IPS-NIHi7 (cell line): ENCODE data around the gene GFRA1.

Experiments used
- DNase-seq: peaks from one replicate; pipeline ENCODE4 v3.0.0; 2012; ENCODE audit warnings: mixed read lengths; ENCODE audit errors: extremely low spot score

Gene GFRA1

DNA sequence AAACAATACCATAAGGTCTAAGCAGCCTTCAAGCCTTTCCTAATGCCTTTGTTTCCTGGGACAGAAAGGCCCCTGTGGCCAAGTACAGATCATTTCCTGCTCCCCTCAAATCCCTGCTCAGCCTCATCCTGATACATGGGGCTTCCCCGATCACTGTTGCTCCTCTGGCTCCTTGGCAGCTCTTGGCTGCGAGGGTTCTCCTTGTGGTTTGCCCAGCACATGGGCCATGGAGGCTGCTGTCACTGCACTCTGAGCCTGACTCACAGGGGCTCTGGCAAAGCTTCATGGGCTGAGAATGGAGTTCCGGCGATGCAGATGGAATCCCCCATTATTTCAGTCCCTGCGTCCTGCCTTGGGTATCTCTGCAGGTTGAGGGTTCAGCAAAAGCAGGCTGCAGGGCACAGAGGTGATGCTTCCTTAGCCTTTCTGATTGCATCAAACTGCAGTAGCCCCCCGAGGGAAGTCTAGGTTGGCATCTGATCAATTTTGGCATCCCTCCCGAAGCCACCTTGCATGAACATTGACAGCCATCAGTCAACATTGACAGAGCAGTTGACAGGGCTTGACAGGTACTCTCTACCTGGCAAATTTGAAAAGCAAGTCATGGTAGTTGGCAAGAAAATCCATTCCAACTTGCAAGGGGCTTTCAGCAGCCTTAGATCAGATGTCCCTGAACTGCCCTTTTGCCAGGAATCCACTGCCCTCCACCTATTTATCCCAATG is 168.6 kb downstream of the GFRA1 start:
- no peak for DNase-seq

DNA sequence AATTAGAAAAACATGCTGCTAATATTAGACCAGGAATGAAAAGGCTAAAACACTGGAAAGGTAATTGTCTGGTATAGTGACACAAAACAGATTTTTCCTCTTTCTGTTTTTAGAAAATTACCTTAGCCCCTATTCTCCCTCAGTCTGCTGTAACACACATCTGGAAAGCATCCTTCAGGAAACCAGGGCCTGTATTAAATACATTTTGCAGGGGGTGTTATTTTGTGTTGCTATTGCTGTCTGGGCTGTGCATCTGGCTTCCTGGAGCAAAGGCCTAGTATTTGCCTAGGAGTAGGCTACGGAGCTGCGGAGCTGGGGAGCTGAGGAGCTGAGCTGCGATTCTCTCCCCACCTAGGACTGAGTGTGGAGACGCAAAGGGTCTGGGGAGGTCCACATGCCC is 169.3 kb downstream of the GFRA1 start:
- DNase-seq = no peak

DNA sequence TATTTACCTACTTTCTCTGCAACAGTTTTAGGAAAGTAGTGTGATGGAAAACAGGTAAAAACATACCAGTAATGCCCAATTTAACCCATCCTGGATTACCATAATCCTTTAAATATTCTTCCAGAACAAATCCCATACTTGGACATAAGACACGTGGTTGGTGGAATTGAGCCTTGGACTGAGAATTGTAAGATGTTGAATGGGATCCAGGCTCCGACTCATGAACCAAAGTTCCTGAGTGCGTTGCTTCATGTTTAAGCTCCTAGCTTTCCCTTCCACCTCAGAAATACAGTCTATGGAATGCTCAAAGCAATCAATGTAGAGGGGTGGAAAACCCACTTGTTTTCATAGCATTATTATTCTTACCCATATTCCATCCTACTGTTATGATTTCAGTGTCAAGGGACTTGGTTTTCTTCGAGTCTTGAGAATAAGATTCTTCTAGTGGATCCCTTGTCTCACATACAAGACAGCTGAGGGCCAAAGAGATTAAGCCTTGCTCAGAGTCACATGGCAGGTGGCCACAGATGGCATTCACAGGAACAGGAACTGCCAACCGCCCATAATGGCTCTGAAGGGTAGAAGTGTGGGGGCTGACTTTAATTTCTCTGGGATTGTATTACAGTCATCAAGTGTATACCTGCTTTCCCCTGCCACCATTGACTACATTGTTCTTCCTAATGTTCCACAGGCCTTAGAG is 171.2 kb downstream of the GFRA1 start:
- no peak for DNase-seq

DNA sequence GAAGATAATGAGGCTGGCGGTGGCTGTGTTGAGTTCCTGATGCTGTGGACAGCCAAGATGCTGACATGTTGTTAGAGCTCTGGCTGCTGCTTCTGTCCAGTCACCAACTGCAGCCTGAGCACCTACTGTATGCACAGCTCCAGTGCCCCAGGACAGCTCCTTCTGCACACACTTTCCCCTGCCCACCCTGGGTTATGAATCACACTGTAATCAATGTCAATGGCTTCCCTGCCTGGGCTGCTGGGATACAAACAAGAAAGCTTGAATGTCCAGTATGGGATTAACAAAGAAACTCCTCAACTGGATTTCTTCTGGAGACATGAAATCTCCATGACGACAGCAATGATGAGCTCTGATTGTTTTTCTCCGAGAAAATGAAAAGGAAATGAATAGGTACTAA is 172.0 kb downstream of the GFRA1 start:
- no peak for DNase-seq

DNA sequence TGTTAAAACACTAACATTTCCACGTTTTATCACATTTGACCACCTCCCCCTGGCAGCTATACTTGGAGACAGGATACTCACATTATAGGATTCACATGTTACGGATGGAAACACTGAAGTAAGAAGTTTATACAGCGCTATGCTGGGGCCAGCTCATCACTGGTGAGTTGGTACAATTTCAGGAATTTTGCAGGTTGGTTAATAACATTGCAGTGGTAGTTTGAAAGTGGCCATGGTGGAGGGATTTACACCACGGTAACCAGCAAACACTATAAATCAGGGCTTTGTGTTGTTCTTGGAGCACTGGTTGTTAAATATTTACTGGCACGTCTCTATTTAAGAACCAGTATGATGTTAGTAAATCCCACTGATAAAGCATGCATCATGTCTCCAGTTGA is 174.0 kb downstream of the GFRA1 start:
- DNase-seq = no peak

DNA sequence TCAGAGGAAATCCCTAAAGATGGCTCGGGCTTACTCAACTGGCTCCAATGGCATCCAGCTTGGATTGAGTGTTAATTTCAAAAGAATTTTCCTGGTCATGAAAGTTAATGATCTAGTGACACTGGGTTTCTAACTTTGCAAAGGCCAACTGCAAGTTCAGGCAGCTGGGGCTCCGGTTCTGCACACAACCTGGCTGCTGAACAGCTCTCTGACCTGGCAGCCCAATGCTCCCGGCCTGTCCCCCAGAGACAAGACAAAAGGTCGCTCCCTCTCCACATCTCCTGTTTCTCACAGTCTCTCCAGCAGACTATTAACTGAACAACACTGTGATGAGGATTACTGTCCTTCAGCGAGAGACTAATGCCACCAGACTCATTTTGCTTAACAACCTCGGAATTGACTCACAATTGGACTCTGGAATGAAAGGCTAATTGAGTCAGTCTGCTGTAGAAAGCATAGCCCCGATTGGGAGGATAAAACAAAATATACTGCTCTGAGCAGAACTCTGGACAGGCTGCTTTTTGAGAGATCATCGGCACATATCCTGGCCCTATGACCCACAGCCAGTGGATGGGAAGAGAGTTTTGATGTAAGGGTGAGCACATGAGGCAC is 174.5 kb downstream of the GFRA1 start:
- no peak for DNase-seq

DNA sequence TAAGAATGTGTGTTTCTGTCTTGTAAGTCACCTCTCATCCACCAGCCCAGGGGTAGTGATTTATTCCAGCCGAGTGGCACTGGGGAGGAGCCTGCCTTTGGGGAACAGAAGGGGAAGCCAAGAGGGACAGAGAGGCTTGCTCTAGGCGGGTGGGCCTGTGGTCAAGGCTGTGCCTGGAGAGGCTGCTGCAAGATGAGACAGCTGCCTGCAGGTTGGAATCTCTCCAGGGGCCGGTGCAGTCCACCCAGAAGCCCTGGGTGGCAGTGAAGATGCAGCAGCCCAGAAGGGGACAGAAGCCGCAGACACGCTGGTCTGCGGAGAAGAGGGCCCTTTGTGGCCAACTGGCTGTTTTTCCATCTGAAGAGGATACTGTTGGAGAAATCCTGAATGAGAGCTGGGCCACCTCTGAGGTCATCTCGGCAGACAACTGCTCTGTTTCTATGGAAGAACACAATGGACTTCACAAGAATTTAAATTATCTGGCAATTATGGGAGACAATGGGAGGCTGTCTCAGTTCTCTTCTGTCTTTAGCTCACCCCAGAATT is 175.7 kb downstream of the GFRA1 start:
- no peak for DNase-seq

DNA sequence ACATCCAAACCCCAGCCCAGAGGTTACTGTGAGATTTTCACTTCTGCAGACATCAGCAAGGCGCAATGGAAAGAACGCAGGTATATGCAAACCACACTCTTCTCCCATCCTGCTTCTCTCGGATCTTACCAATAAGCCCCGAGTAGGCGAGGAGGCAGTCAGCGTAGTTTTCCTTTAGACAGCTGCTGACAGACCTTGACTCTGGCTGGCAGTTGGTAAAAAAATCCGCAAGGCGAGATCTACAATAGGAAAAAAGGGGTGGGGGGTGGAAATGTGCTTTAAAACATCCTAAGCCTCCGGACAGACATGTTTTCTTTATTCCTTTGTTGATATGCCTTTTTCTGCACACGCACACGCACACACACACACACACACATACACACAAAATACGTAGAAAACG is 176.5 kb downstream of the GFRA1 start:
- DNase-seq = no peak

DNA sequence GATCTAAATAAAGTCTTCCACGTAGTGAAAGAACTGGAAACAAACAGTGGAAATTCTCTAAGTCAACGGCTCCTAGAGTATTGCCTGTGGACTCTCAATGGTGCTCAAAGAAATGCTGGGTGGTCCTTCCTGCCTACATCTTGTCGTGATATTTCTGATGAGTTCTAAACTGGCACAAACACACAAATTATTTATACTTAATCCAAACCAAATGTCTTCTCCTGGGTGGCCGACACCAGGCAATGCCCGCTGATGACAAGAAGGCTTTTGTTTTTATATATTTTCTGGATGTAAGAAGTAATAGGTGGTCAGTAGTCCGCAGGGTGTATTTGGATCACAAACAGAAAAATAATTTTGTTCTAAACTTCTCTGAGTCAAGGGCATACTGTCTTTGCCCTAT is 178.7 kb downstream of the GFRA1 start:
- no peak for DNase-seq

DNA sequence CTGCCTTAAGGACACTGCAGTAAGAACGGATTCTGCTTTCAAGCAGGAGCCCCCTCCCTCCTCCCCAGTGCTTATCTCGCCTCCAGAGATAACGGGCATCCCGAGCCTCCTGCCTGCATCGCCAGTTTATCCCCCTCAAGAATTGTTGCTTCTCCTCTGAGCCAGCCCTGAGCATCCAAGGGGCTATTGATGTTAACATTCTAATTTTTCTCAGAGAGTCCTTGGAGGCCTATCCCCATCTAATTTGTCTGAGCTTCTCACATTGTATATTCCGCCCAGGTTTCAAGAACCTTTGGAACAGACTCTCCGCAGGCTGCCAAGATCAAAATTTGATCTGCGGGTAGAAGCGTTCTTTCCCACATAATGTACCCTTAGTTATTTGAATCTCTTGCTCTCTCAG is 180.0 kb downstream of the GFRA1 start:
- no peak for DNase-seq

DNA sequence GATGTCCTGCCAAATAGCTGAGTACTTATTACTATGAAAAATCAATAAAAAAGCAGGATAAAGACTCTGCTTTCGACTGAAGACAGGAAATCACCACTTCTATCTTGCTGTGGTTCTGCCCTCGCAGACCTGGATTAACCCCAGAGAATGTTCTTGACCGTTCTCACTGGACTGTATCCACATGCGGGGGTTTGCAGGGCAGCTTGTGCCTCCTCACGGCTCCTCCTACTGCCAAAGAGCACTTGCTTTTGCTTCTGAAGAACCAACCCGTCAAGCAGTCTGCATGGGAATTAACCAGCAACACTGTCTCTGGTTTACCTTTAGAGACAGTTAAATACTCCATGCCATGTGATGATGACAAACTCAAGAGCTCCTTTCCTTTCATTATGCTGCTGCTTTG is 184.0 kb downstream of the GFRA1 start:
- no peak for DNase-seq

DNA sequence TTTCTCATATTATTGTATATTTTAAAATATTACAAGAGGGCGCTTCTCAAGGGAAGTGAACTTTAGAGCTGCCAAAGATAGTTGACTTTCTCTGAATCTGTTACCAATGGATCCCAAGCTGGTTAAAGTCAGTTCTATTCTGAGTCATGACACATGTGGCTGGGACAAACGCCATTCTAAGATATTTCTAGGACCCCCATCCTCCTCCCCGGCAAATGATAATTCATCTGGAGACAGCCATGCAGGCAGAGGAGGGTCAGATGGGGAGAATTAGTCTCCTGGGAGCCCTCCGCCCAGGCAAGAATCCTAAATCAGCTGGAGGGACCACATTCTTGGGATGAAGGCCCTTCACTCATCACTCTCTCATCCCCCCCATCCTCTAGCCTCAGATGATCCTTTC is 187.7 kb downstream of the GFRA1 start:
- no peak for DNase-seq

DNA sequence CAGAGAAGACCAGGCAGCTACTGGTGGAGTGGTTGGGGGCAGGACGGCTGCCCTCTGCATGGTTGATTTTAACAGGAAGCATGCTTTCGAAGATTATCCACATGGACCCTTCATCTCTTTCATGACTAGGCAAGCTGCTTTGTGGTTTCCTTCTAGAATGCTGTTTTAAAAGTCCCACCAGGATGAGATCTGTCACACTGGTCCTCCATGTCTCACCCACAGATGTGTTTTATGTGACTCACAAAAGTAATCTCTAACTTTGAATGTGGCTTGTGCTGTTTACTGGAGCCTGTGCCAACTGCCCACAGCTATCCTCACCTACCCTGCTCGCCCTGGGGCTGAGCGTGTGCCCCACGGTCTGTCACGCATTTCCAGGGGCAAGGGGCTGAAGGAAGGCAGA is 188.8 kb downstream of the GFRA1 start:
- no peak for DNase-seq

DNA sequence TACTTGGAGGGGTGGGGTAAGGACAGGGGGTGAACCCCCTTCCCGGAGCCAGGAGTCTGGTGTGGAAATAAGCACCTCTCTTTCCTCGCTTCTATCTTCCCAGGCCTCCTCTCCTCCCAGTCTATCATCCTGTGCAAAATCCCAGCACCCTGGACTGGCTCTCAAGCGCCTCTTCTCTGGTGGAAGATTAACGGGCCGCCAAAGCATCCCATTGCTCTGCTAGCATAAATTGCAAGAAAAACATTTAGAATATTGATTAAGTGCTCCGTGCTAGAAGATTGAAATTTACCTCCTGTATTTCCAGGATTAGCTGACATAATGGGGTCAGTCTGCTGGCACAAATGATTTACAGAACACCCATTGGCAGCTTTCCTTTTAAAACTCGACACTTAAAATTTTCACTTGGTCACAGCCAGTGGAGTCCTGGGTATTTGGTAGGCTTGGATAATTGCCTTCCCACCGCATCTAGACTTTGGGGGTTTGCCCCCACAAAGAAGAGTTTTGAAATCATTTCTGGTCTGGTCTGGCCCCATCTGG is 189.7 kb downstream of the GFRA1 start:
- no peak for DNase-seq

DNA sequence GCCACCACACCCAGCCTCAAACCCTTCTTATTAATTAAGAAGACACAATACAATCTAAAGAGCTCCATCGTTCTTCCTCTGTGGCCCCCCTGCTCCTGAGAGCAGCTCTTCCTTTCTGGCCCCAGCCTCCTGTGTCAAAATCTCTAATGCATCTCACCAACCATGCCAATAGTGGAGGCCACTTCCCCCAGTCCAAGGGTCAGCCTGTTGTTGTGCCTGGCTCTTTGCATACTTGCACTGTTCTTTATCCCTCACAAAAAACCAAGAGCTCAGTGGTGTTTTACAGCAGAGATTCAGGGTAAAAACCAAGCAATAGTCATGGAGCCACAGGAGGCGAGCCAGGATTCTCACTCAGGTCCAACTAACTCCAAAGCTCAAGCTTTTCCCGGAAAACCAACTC is 190.2 kb downstream of the GFRA1 start:
- DNase-seq = no peak

DNA sequence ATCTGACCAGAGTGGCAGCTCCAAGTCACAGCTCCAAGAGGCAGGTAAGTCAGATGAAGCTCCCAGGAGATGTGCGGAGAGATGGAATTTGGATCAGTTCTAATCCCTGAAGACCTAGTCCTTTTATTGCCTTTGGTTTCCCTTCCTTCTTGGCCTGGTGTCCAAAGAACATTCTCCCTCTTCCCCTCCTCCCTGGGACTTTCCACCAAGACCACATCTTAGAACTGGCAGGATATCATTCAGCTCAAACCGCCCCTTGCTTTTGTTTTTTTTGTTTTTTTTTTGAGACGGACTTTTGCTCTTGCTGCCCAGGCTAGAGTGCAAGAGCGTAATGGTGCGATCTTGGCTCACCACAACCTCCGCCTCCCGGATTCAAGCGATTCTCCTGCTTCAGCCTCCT is 190.8 kb downstream of the GFRA1 start:
- DNase-seq = no peak

DNA sequence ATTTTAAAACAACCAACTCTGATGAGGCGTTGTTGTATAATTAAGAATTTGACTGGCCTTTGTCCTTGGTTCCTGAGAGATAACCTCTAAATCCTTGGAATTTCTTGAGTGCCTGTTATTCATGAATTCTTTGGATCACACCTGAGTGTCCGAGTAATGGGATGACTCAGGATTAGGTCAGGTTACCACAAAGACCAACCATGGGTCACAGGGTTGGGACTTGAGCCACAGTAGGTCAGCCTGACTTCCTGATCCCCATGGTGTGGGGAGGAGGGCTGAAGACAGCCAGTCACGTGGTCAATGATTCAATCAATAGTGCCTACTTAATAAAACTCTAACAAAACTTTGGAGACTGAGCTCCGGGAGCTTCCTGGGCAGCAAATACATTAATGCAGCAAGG is 192.5 kb downstream of the GFRA1 start:
- peak; percentile 60 for DNase-seq

DNA sequence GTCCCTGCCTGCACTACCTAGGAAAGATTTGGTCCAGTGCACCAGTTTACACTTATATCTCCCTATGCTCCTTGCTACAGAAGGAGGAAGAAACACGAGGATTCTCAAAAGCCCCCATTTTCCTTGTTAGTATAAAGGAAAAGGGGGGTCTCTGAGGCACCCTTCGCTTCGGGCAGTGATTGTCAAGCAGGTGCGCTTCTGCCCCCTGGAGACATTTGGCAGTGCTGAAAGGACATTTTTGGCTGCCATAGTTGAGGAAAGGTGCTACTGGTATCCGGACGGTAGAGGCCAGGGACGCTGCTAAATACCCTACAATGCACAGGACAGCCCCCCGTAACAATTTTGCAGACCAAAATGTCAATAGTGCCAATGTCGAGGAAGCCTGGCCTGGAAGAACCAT is 193.7 kb downstream of the GFRA1 start:
- DNase-seq = no peak

DNA sequence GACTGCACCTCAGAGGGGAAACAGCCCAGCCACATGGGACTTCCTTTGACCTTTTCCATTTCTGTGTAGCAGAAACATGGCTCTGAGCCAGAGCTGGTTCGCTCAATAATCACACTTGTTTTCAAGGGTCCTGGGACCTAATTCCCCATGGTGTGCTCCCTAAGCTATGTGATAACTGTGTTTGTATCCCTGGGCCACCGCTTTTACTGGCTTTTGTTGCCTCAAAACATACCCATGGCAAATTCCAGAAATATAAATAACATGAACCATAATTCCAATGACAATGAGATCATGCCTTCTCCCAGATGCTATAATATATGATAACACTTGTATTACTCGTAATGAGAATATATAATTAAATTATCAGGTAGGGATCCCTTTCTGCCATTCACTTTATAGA is 196.4 kb downstream of the GFRA1 start:
- DNase-seq = no peak

DNA sequence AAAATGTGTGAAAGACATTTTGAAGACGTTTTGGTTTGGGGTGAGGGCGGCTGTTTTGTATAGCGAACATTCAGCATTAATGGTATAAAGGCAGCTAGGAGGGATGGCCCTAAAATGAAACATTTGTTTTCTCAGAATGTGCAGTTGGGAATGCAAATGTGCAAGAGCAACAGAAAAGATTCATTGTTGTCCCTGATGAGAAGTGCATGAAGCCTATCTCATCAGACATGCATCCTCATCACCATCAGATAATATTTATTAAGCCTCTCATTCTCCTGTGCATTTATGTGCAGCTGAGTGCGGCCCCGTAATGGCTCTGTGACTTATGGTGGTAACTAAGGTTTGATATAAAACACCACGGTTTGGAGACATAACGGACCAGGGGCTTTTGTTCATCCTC is 199.5 kb downstream of the GFRA1 start:
- no peak for DNase-seq

DNA sequence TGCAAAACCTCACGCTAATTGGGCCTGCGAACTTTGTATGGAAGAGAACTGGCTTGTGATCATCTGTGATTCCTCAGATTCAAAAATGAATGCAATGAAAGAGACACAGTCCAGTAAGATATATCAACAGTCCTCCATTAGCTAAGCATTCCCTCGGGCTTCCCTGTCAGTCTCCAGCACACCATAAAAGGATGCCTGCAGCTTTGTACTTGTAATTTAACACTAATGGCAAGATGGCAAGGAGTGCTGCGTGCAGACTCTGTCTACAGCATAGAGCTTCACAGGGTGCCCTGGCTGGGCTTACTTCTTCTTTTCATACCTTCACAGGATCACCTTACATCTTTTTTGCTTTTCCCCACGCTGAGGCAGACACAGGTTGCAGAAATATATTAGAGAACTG is 200.0 kb downstream of the GFRA1 start:
- no peak for DNase-seq

DNA sequence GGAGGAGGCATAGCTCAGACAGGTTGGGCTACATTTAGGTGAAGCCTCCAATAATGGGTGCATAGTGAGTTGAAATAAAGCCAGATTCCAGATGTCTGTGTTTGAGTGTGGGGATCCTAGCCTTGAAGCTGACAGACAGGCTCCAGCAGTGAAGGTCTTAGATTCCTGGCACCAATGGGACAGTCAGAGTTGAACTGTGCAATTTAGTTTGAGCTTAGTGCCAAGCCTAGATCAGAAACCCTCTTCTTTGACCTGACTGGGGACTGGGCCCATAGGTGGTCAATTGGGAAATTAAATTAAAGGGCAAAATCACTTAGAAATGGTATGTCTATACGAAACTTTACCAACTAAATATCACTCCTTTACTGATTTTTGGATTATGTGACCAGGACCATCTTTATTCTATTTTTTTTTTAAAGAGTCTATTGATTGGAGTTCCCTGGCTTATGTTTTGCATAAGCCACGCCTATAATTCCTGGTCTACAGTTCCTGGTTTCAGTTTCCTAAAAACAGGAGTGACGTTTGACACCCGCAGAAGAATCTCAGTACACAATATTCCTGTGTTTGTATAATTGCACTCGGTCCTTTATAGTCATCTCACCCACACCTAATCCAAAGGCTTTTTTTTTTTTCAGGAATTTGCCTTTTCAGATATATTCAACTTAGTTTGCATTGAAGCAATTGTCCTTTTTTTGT is 201.4 kb downstream of the GFRA1 start:
- DNase-seq = no peak
